Duodenal mucosa (tissue), 2 donors: Measurements from ENCODE around the gene ARFGAP3.
A peak's percentile ranks its signal among the peaks of the same experiment; 100 is the strongest.
"Not testable (repeated sequence)": the region's sequence is repeated elsewhere in the genome, so short reads cannot be mapped to it uniquely, and the experiment has no call there.

Experiments used
- H3K27ac ChIP-seq: one replicate; pipeline ENCODE4 v1.7.0; 2013; ENCODE audit warnings: low read depth, low read length
- H3K27me3 ChIP-seq, 2 donors: one replicate each; pipeline ENCODE4 v1.7.0; 2013; ENCODE audit warnings: low read length in 2 of 2, control low read depth in 1 of 2; ENCODE audit not compliant: insufficient read depth in 2 of 2, control insufficient read depth in 1 of 2
- H3K36me3 ChIP-seq, 2 donors: one replicate each; pipeline ENCODE4 v1.7.0; 2013; ENCODE audit warnings: low read length in 2 of 2, control low read depth in 1 of 2; ENCODE audit not compliant: insufficient read depth in 2 of 2, control insufficient read depth in 1 of 2
- H3K4me1 ChIP-seq, 2 donors: one replicate each; pipeline ENCODE4 v1.7.0; 2013; ENCODE audit warnings: low read length in 2 of 2, control low read depth in 1 of 2; ENCODE audit not compliant: insufficient read depth in 2 of 2, control insufficient read depth in 1 of 2
- H3K4me3 ChIP-seq, 2 donors: one replicate each; pipeline ENCODE4 v1.7.0; 2013; ENCODE audit warnings: low read length in 2 of 2, low read depth in 1 of 2
- H3K9ac ChIP-seq, 2 donors: one replicate each; pipeline ENCODE4 v1.7.0; 2013; ENCODE audit warnings: low read length in 2 of 2, low read depth in 1 of 2
- H3K9me3 ChIP-seq, 2 donors: one replicate each; pipeline ENCODE4 v1.7.0; 2013; ENCODE audit warnings: low read length in 2 of 2, control low read depth in 1 of 2; ENCODE audit not compliant: control insufficient read depth in 1 of 2

The ARFGAP3 gene

DNA sequence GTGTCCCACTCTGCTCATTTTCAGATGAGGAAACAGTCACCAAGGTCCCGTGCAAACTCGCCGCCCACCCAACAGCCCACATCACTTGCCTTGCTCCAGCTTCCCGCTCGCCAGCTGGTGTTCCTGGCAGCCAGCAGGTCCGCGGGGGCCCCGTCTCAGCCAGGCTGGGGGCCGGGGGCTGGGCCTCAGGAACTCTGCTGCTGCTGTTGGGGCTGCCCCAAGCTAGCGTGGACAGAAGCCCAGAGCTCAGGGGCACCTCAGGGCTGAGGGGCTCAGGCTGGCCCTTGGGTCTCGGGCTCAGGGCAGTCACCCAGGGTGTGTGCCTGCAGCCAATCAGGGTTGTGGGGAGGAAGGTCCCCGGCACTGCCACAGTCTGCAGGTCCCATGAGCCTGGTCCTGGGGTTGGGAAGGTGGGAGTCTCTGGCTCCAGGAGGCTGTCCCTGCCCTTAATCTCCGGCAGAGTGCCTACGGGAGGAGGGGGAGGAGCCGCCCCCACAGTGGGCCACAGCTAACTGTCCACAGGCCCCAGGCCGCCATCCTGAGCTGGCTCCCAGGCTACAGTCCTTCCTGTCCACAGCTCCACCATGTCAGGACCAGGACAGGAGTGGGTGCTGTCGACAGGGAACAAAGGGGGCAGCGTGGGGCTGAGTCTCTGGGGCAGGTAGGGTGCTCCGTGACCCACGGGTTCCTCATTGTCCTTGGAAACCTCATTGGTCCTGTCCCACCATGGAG, 65.2 kb downstream of the ARFGAP3 start:
- H3K27ac ChIP-seq = peak overlapping the region; percentile 32

GRCh38 chr22:42788466-42788865, 68.6 kb downstream of the ARFGAP3 start:
- Histone ChIP-seq H3K36me3 (no peaks in the 10 kb centered on the region), H3K9me3 (no peaks in the 10 kb centered on the region), H3K27me3 (no peaks in the 10 kb centered on the region), H3K4me1 (no peaks in the 10 kb centered on the region), H3K4me3 (no peak overlapping the region), H3K9ac (no peak overlapping the region), H3K27ac (no peak overlapping the region)

More for the DNA sequence above, 65.2 kb downstream of the ARFGAP3 start:
- no peaks in the 10 kb centered on the region for H3K9me3 ChIP-seq
- H3K27me3 ChIP-seq = no peaks in the 10 kb centered on the region
- H3K36me3 ChIP-seq = peaks cover 0 to 13% of the 10 kb centered on the region in 2 donors
- H3K4me1 ChIP-seq = no peaks in the 10 kb centered on the region
- no peak overlapping the region for H3K9ac ChIP-seq
- H3K4me3 ChIP-seq = no peak overlapping the region

- no peaks in the 10 kb centered on the region for H3K4me1 ChIP-seq
- H3K27ac ChIP-seq = no peak overlapping the region
- no peaks in the 10 kb centered on the region for H3K9me3 ChIP-seq
- H3K36me3 ChIP-seq = no peaks in the 10 kb centered on the region
- no peak overlapping the region for H3K4me3 ChIP-seq
- no peaks in the 10 kb centered on the region for H3K27me3 ChIP-seq
- no peak overlapping the region for H3K9ac ChIP-seq
Measured at GRCh38 chr22:42788021-42788420, 69.1 kb downstream of the ARFGAP3 start.

DNA sequence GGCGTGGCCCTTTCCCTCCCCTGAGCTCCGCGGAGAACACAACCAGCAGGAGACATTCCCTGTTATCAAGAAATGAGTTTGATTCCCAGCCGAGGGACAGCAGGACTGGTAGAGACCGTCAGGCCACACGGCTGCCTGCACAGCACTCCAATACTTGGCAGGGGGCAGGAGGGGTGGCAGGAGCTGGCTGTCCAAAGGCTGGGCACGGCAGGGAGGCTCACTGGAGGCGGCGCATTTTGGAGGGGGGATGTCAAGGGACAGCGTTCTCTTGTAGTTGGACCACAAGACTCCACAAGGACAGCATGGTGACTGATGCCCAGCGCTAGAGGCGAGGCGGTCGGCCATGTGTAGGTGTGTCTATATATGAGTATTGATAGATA, 69.7 kb downstream of the ARFGAP3 start:
- Histone ChIP-seq H3K4me3 (no peak overlapping the region), H3K27me3 (no peaks in the 10 kb centered on the region), H3K9me3 (no peaks in the 10 kb centered on the region), H3K36me3 (no peaks in the 10 kb centered on the region), H3K9ac (no peak overlapping the region), H3K27ac (no peak overlapping the region), H3K4me1 (no peaks in the 10 kb centered on the region)

- H3K4me3 ChIP-seq = no peak overlapping the region
- H3K27me3 ChIP-seq = no peaks in the 10 kb centered on the region
- no peaks in the 10 kb centered on the region for H3K4me1 ChIP-seq
- H3K9ac ChIP-seq = no peak overlapping the region
- no peaks in the 10 kb centered on the region for H3K9me3 ChIP-seq
- no peaks in the 10 kb centered on the region for H3K36me3 ChIP-seq
- no peak overlapping the region for H3K27ac ChIP-seq
Measured at GRCh38 chr22:42786606-42787356, 70.3 kb downstream of the ARFGAP3 start.

GRCh38 chr22:42785706-42786499, 71.2 kb downstream of the ARFGAP3 start:
- H3K9ac ChIP-seq = no peak overlapping the region
- H3K4me3 ChIP-seq = no peak overlapping the region
- H3K9me3 ChIP-seq = no peaks in the 10 kb centered on the region
- H3K27ac ChIP-seq = no peak overlapping the region
- no peaks in the 10 kb centered on the region for H3K27me3 ChIP-seq
- H3K4me1 ChIP-seq = no peaks in the 10 kb centered on the region
- H3K36me3 ChIP-seq = no peaks in the 10 kb centered on the region

GRCh38 chr22:42782306-42782705, 74.8 kb downstream of the ARFGAP3 start:
- H3K4me1 ChIP-seq, H3K27me3 ChIP-seq, H3K36me3 ChIP-seq, H3K9me3 ChIP-seq, H3K27ac ChIP-seq, H3K4me3 ChIP-seq, H3K9ac ChIP-seq: not testable (repeated sequence)

DNA sequence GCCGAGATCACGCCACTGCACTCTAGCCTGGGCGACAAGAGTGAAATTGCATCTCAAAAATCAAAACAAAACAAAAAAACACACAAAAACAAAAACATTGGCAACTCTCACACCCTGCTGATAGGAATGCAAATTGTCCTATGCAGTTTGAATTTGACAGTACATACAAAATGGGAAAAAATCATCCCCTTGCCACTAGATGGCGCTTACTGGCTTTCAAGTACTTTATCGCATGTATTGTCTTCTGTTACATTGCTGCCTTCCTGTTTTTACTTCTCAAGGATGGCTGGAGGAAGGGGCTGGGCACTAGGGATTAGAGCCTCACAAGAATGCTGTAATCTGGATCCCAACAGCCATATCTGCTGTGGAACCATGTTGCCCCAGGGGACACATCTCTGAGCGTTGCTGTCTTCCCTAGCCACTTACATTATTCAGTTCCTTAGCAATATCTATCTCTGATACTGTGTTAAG, 77.0 kb downstream of the ARFGAP3 start:
- no peaks in the 10 kb centered on the region for H3K27me3 ChIP-seq
- H3K9me3 ChIP-seq = no peaks in the 10 kb centered on the region
- H3K36me3 ChIP-seq = no peaks in the 10 kb centered on the region
- H3K4me1 ChIP-seq = no peaks in the 10 kb centered on the region
- no peak overlapping the region for H3K4me3 ChIP-seq
- no peak overlapping the region for H3K27ac ChIP-seq
- H3K9ac ChIP-seq = no peak overlapping the region

DNA sequence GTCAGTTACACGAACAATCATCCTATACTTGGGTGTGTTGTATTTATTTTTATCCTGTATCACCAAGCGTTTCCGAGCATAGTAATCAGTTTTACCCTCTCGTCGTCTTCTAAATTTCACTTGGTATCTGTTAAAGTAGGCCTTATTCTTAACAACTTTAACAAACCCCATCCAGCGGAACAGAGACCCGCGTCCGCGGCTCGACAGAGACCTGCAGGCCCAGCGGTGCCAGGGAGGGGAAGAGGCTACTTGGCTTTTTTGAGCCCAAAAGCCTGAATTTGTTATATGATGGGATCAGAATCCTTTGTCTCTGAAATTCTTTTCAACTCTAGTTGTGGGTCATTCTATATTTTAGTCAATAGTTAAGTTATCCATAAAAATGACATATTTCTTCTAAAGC, 79.9 kb downstream of the ARFGAP3 start:
- Histone ChIP-seq H3K27me3 (no peaks in the 10 kb centered on the region), H3K36me3 (no peaks in the 10 kb centered on the region), H3K27ac (no peak overlapping the region), H3K4me1 (no peaks in the 10 kb centered on the region), H3K9me3 (no peaks in the 10 kb centered on the region), H3K4me3 (no peak overlapping the region), H3K9ac (no peak overlapping the region)

DNA sequence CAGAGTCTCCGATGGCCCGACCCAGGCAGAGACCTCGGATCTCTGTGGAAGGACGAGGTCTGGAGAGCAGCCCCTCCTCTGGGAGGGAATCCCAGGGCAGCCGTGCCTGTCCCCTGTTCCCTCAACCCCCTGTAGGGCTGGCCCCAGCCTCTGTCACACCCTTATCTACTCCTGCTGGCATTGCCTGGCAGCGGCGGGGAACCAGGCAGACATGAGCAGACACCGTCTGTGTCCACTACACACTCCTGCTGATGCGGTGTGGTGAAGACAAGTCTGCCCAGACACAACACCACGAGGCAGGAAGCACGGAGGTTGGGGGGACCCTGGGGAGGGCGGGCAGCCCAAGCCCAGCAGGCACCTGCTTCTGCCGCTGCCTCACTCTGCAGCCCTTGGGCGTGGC, 83.9 kb downstream of the ARFGAP3 start:
- Histone ChIP-seq H3K27me3 (no peaks in the 10 kb centered on the region), H3K9ac (no peak overlapping the region), H3K9me3 (no peaks in the 10 kb centered on the region), H3K27ac (no peak overlapping the region), H3K4me1 (peaks cover 6 to 8% of the 10 kb centered on the region in 2 donors), H3K36me3 (no peaks in the 10 kb centered on the region), H3K4me3 (no peak overlapping the region)
